HCT116 (cell line): ENCODE measurements around the gene RASGRP2. TPM values are rescaled to one million over a fixed set of nuclear protein-coding genes. Genes with fewer than 3 reads are reported as not detected.

Experiments used
- ATAC-seq: fragments of 200-7000 bp; cut with Tn5 transposase; 2 replicates; pipeline ENCODE4 v1.9.1; 2020; ENCODE audit warnings: mild to moderate bottlenecking, moderate library complexity
- BruUV-seq: library from RNA; stranded (reverse); fragments of 400-500 nt; replicated peaks from 2 replicates; lab custom pipeline; 2021; lab: Mats Ljungman, UMichigan
- CTCF ChIA-PET: fragments of 300-600 bp; sonication (Branson Sonifier 250); formaldehyde crosslinking; loops from one replicate; lab custom pipeline; 2021; ENCODE audit warnings: antibody characterized with exemption; lab: Charles Lee
- POLR2A ChIA-PET: fragments of 300-600, 350-600 bp; sonication (Branson Sonifier 250); formaldehyde crosslinking; loops from one replicate; lab custom pipeline; 2021; ENCODE audit warnings: antibody characterized with exemption; lab: Charles Lee
- RAD21 ChIA-PET, 2 experiments: fragments of 300-600 bp; sonication (Branson Sonifier 250); formaldehyde crosslinking; loops; one replicate each; lab custom pipeline; 2023; ENCODE audit warnings: low total read pairs in 2 of 2; ENCODE audit not compliant: uncharacterized antibody in 2 of 2, unreplicated experiment in 2 of 2, low non-redundant PET in 1 of 2; lab: Charles Lee
- DNase-seq: peaks from one replicate; pipeline ENCODE4 v3.0.0-alpha.2; 2010; ENCODE audit warnings: low read depth, low spot score
- H2AFZ ChIP-seq: fragments of 200-600 bp; shearing (Covaris generic), sonication (generic); 2 replicates; pipeline ENCODE4 v1.6.1; 2017; ENCODE audit warnings: low read depth, mixed run types, mixed read lengths, antibody characterized with exemption, low read length; ENCODE audit not compliant: poor library complexity, severe bottlenecking
- H3K27ac ChIP-seq: 2 replicates; pipeline ENCODE4 v1.5.1; 2012; ENCODE audit warnings: low read depth, low read length
- H3K27me3 ChIP-seq: fragments of 200-600 bp; sonication (generic); 2 replicates; pipeline ENCODE4 v1.6.1; 2016; ENCODE audit warnings: mixed run types, low read length, mixed read lengths; ENCODE audit not compliant: insufficient read depth
- H3K36me3 ChIP-seq, 2 experiments: fragments of 200-500 bp in 1 of 2; fragments of 200-600 bp in 1 of 2; sonication (Bioruptor generic) in 1 of 2; sonication (generic) in 1 of 2; 2 replicates each; pipeline versions ENCODE4 v1.5.1 to v1.6.1; 2014 to 2016; ENCODE audit warnings: low read length in 2 of 2, inconsistent platforms in 1 of 2, mixed read lengths in 1 of 2, mixed run types in 1 of 2; ENCODE audit not compliant: insufficient read depth in 2 of 2, control insufficient read depth in 1 of 2
- H3K4me1 ChIP-seq, 2 experiments: fragments of 200-600 bp in 1 of 2; sonication (generic) in 1 of 2; 2 replicates each; pipeline versions ENCODE4 v1.5.1 to v1.6.1; 2012 to 2017; ENCODE audit warnings: low read length in 2 of 2, inconsistent platforms in 1 of 2, mild to moderate bottlenecking in 1 of 2, mixed read lengths in 1 of 2, mixed run types in 1 of 2, moderate library complexity in 1 of 2; ENCODE audit not compliant: insufficient read depth in 2 of 2, control insufficient read depth in 1 of 2
- H3K4me2 ChIP-seq: fragments of 200-600 bp; sonication (generic); 2 replicates; pipeline ENCODE4 v1.6.1; 2017; ENCODE audit warnings: mixed run types, low read length, mixed read lengths
- H3K4me3 ChIP-seq, 2 experiments: fragments of 200-600 bp in 1 of 2; sonication (generic) in 1 of 2; replicated peaks in 1 of 2; 2 replicates each; pipeline ENCODE4 v1.5.1; 2011 to 2016; ENCODE audit warnings: low read length in 2 of 2, control low read depth in 1 of 2, low read depth in 1 of 2, mild to moderate bottlenecking in 1 of 2, mixed read lengths in 1 of 2, mixed run types in 1 of 2
- H3K79me2 ChIP-seq: fragments of 200-600 bp; sonication (generic); 2 replicates; pipeline ENCODE4 v1.6.1; 2017; ENCODE audit warnings: mild to moderate bottlenecking, mixed run types, low read length, moderate library complexity, mixed read lengths; ENCODE audit not compliant: insufficient read depth
- H3K9ac ChIP-seq: fragments of 200-600 bp; sonication (generic); 2 replicates; pipeline ENCODE4 v1.6.1; 2016; ENCODE audit warnings: low read length, mixed read lengths
- H3K9me2 ChIP-seq: fragments of 200-600 bp; sonication (generic), shearing (Covaris generic); 2 replicates; pipeline ENCODE4 v1.6.1; 2017; ENCODE audit warnings: mixed run types, mild to moderate bottlenecking, moderate library complexity; ENCODE audit not compliant: insufficient read depth
- H3K9me3 ChIP-seq, 2 experiments: fragments of 200-500 bp in 1 of 2; fragments of 200-600 bp in 1 of 2; sonication (Bioruptor generic) in 1 of 2; sonication (generic) in 1 of 2; 2 replicates each; pipeline ENCODE4 v1.6.1; 2014 to 2017; ENCODE audit warnings: low read length in 2 of 2, mixed read lengths in 2 of 2, inconsistent platforms in 1 of 2, low read depth in 1 of 2, mild to moderate bottlenecking in 1 of 2, mixed run types in 1 of 2, moderate library complexity in 1 of 2; ENCODE audit not compliant: control insufficient read depth in 1 of 2, insufficient read depth in 1 of 2
- H4K20me1 ChIP-seq: fragments of 200-600 bp; sonication (generic), shearing (Covaris generic); 2 replicates; pipeline ENCODE4 v1.6.1; 2017; ENCODE audit warnings: mixed run types, mild to moderate bottlenecking, moderate library complexity; ENCODE audit not compliant: insufficient read depth
- ATF3 ChIP-seq: IDR thresholded peaks from 2 replicates; pipeline ENCODE4 v1.6.1; 2012
- CBX3 ChIP-seq: IDR thresholded peaks from 2 replicates; pipeline ENCODE4 v1.6.1; 2012; ENCODE audit warnings: low read depth
- CEBPB ChIP-seq: IDR thresholded peaks from 2 replicates; pipeline ENCODE4 v1.6.1; 2012; ENCODE audit warnings: low read depth
- ELF1 ChIP-seq: IDR thresholded peaks from 2 replicates; pipeline ENCODE4 v1.6.1; 2012; ENCODE audit warnings: low read depth, borderline replicate concordance
- MAX ChIP-seq: IDR thresholded peaks from 2 replicates; pipeline ENCODE4 v1.6.1; 2012
- POLR2A ChIP-seq: IDR thresholded peaks from 2 replicates; pipeline ENCODE4 v1.7.0; 2011; ENCODE audit warnings: borderline replicate concordance; ENCODE audit not compliant: insufficient read depth, insufficient read length; ENCODE audit errors: extremely low read depth
- POLR2AphosphoS5 ChIP-seq: IDR thresholded peaks from 2 replicates; pipeline ENCODE4 v1.6.1; 2011; ENCODE audit warnings: mild to moderate bottlenecking, low read depth, low read length, moderate library complexity
- RAD21 ChIP-seq: IDR thresholded peaks from 2 replicates; pipeline ENCODE4 v1.6.1; 2012; ENCODE audit warnings: low read depth, mild to moderate bottlenecking
- REST ChIP-seq: IDR thresholded peaks from 2 replicates; pipeline ENCODE4 v1.6.1; 2012; ENCODE audit warnings: low read depth
- SIN3A ChIP-seq: IDR thresholded peaks from 2 replicates; pipeline ENCODE4 v1.6.1; 2012; ENCODE audit warnings: low read depth
- TCF7L2 ChIP-seq: IDR thresholded peaks from 2 replicates; pipeline ENCODE4 v1.7.0; 2011; ENCODE audit warnings: borderline replicate concordance, inconsistent platforms; ENCODE audit not compliant: insufficient read depth, insufficient read length; ENCODE audit errors: extremely low read depth
- YY1 ChIP-seq: IDR thresholded peaks from 2 replicates; pipeline ENCODE4 v1.6.1; 2011; ENCODE audit warnings: low read length, low read depth, moderate library complexity, mild to moderate bottlenecking; ENCODE audit not compliant: insufficient replicate concordance; ENCODE audit errors: extremely low read depth
- ZBTB33 ChIP-seq: IDR thresholded peaks from 2 replicates; pipeline ENCODE4 v1.6.1; 2011; ENCODE audit warnings: mild to moderate bottlenecking, low read length, moderate library complexity; ENCODE audit not compliant: insufficient replicate concordance; ENCODE audit errors: extremely low read depth
- ZNF274 ChIP-seq: fragments of 200-500 bp; sonication (Bioruptor generic); IDR thresholded peaks from 2 replicates; pipeline ENCODE4 v1.6.1; 2014; ENCODE audit warnings: mild to moderate bottlenecking, low read depth, low read length, inconsistent platforms
- intact Hi-C: fragments of 100-400 bp; cut with micrococcal nuclease; formaldehyde crosslinking; loops from 2 replicates; pipeline ENCODE4 v1.10.0; 2022
- total RNA-seq: library from RNA; stranded (reverse); gene quantifications from one replicate; pipeline ENCODE4 v1.2.1, GENCODE V29; 2021; ENCODE audit not compliant: unreplicated experiment

Gene RASGRP2
- total RNA-seq, 1 experiment from 2014 or later = 12.8 TPM

GRCh38 chr11:64752175-64752970, 8.4 kb upstream of the RASGRP2 start:
- no peaks in the 10 kb centered on the region for H4K20me1 ChIP-seq
- H3K4me2 ChIP-seq = no peak overlapping the region
- H2AFZ ChIP-seq = no peak overlapping the region
- no peak for DNase-seq
- H3K79me2 ChIP-seq = no peaks in the 10 kb centered on the region
- H3K27ac ChIP-seq = no peak overlapping the region
- no TSS peak for BruUV-seq
- POLR2A ChIA-PET = no interaction called here
- no peak overlapping the region for H3K4me3 ChIP-seq
- no peaks in the 10 kb centered on the region for H3K36me3 ChIP-seq
- no peak for TF ChIP-seq CEBPB
- no peak for TF ChIP-seq POLR2AphosphoS5
- no peak for TF ChIP-seq SIN3A
- TF ChIP-seq RAD21 = no peak
- TF ChIP-seq ATF3 = no peak
- no peak for TF ChIP-seq CBX3
- TF ChIP-seq TCF7L2 = no peak
- no peak for TF ChIP-seq ZNF274
- TF ChIP-seq ELF1 = no peak
- TF ChIP-seq MAX = no peak
- no peak for TF ChIP-seq REST
- TF ChIP-seq POLR2A = no peak
- no peak for TF ChIP-seq YY1
- no peak for TF ChIP-seq ZBTB33
- ATAC-seq = no peak
- RAD21 ChIA-PET = no interaction called here
- CTCF ChIA-PET = interaction anchor here (1.0 kb wide), 1 partner anchor 9 kb away, joined by 3 read pairs; no protein-coding TSS in a partner anchor
- H3K9me3 ChIP-seq = no peaks in the 10 kb centered on the region
- H3K27me3 ChIP-seq = no peaks in the 10 kb centered on the region
- H3K9me2 ChIP-seq = no peaks in the 10 kb centered on the region
- intact Hi-C loops = no loop called here
- no peak overlapping the region for H3K9ac ChIP-seq
- peaks cover 0 to 6% of the 10 kb centered on the region in 2 experiments; a peak in 1 of 4 replicates for H3K4me1 ChIP-seq
